LoVo (cell line): ENCODE results near the gene DDT.
"Not testable (repeated sequence)": the region's sequence is repeated elsewhere in the genome, so short reads cannot be mapped to it uniquely, and the experiment has no call there.

Experiments used
- DNase-seq: peaks from one replicate; pipeline ENCODE4 v3.0.0-alpha.2; 2016; ENCODE audit warnings: low spot score

The DDT gene

GRCh38 chr22:23989583-23990244, 15.5 kb upstream of the DDT start:
- DNase-seq, result not testable (repeated sequence)

- not testable (repeated sequence) for DNase-seq
Observed at GRCh38 chr22:23986538-23987178, 12.4 kb upstream of the DDT start.

- not testable (repeated sequence) for DNase-seq
Observed at GRCh38 chr22:23986089-23986488, 11.8 kb upstream of the DDT start.

GRCh38 chr22:23984430-23984829, 10.2 kb upstream of the DDT start:
- DNase-seq, result peak; percentile 26

- DNase-seq, result not testable (repeated sequence)
Observed at GRCh38 chr22:23980567-23980966, 6.3 kb upstream of the DDT start.

- not testable (repeated sequence) for DNase-seq
Observed at GRCh38 chr22:23979557-23980240, 5.5 kb upstream of the DDT start, which contains the start of gene GSTT2. TSS of gene GSTT2 (plus strand) at chr22:23980134.

- DNase-seq, result not testable (repeated sequence)
Observed at GRCh38 chr22:23977304-23977703, 3.1 kb upstream of the DDT start.

- not testable (repeated sequence) for DNase-seq
Observed at GRCh38 chr22:23974836-23975352, 653 bp upstream of the DDT start.

GRCh38 chr22:23971927-23972326, 2.3 kb downstream of the DDT start:
- DNase-seq, result not testable (repeated sequence)

GRCh38 chr22:23970816-23971486, 3.3 kb downstream of the DDT start:
- no peak for DNase-seq

- DNase-seq, result no peak
Observed at GRCh38 chr22:23970201-23970641, 4.0 kb downstream of the DDT start.

- DNase-seq, result no peak
Observed at GRCh38 chr22:23969071-23969470, 5.2 kb downstream of the DDT start.

- DNase-seq, result not testable (repeated sequence)
Observed at GRCh38 chr22:23966568-23966967, 7.7 kb downstream of the DDT start, which contains the start of gene DDTL. TSS of gene DDTL (plus strand) at chr22:23966888. CDS start at chr22:23966915, 27 bp downstream.

- not testable (repeated sequence) for DNase-seq
Observed at GRCh38 chr22:23966094-23966493, 8.1 kb downstream of the DDT start.

GRCh38 chr22:23961084-23961771, 13.0 kb downstream of the DDT start, which contains the start of gene GSTT2B:
TSS of gene GSTT2B (minus strand) at chr22:23961195. CDS start at chr22:23961131, 64 bp downstream.
- DNase-seq, result not testable (repeated sequence)

- peak; percentile 67 for DNase-seq
Observed at GRCh38 chr22:23956301-23956900, 17.8 kb downstream of the DDT start.

- not testable (repeated sequence) for DNase-seq
Observed at GRCh38 chr22:23955886-23956285, 18.4 kb downstream of the DDT start.

- DNase-seq, result not testable (repeated sequence)
Observed at GRCh38 chr22:23954991-23955305, 19.3 kb downstream of the DDT start.

GRCh38 chr22:23954193-23954990, 19.8 kb downstream of the DDT start:
- not testable (repeated sequence) for DNase-seq

- not testable (repeated sequence) for DNase-seq
Observed at GRCh38 chr22:23953485-23953884, 20.8 kb downstream of the DDT start.
